GM12872 (cell line): Measurements from ENCODE around the gene SLC25A20.

Experiments
- TF ChIP-seq, protein P1 (sequence below): IDR thresholded peaks from 3 replicates; pipeline ENCODE4 v1.5.1; 2011; ENCODE audit warnings: low read depth, mild to moderate bottlenecking, low read length, moderate library complexity; ENCODE audit not compliant: insufficient read depth

The SLC25A20 gene, protein sequence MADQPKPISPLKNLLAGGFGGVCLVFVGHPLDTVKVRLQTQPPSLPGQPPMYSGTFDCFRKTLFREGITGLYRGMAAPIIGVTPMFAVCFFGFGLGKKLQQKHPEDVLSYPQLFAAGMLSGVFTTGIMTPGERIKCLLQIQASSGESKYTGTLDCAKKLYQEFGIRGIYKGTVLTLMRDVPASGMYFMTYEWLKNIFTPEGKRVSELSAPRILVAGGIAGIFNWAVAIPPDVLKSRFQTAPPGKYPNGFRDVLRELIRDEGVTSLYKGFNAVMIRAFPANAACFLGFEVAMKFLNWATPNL

GRCh38 chr3:48898383-48899234 is at the start of gene SLC25A20:
TSS of gene SLC25A20 (minus strand) at chr3:48898882. CDS start at chr3:48898794, 88 bp downstream.
- TF ChIP-seq, protein P1, sequence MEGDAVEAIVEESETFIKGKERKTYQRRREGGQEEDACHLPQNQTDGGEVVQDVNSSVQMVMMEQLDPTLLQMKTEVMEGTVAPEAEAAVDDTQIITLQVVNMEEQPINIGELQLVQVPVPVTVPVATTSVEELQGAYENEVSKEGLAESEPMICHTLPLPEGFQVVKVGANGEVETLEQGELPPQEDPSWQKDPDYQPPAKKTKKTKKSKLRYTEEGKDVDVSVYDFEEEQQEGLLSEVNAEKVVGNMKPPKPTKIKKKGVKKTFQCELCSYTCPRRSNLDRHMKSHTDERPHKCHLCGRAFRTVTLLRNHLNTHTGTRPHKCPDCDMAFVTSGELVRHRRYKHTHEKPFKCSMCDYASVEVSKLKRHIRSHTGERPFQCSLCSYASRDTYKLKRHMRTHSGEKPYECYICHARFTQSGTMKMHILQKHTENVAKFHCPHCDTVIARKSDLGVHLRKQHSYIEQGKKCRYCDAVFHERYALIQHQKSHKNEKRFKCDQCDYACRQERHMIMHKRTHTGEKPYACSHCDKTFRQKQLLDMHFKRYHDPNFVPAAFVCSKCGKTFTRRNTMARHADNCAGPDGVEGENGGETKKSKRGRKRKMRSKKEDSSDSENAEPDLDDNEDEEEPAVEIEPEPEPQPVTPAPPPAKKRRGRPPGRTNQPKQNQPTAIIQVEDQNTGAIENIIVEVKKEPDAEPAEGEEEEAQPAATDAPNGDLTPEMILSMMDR = no peak

- TF ChIP-seq, protein P1 = no peak
These were observed 47.3 kb upstream of the SLC25A20 start for GRCh38 chr3:48945891-48946549.

- TF ChIP-seq, protein P1 = no peak
These were observed 46.8 kb upstream of the SLC25A20 start for GRCh38 chr3:48945432-48945831.

GRCh38 chr3:48938689-48939088 is 40.0 kb upstream of the SLC25A20 start:
- TF ChIP-seq, protein P1 = no peak

GRCh38 chr3:48938156-48938555 is 39.5 kb upstream of the SLC25A20 start:
- TF ChIP-seq, protein P1 = no peak

- TF ChIP-seq, protein P1 = no peak
These were observed 36.8 kb upstream of the SLC25A20 start for GRCh38 chr3:48935530-48935929.
